OCI-LY7 (cell line): ENCODE results near the gene CETP. TPM values are rescaled to one million over a fixed set of nuclear protein-coding genes. Genes with fewer than 3 reads are reported as not detected.
A peak's percentile ranks its signal among the peaks of the same experiment; 100 is the strongest.
"Not testable (repeated sequence)": the region's sequence is repeated elsewhere in the genome, so short reads cannot be mapped to it uniquely, and the experiment has no call there.

Experiments used
- BruUV-seq: library from RNA; stranded (reverse); fragments of 400-500 nt; replicated peaks from 2 replicates; lab custom pipeline; 2021; lab: Mats Ljungman, UMichigan
- CTCF ChIA-PET: fragments of 300-600 bp; sonication (Branson Sonifier 250); formaldehyde crosslinking; loops from one replicate; lab custom pipeline; 2022; ENCODE audit warnings: antibody characterized with exemption; ENCODE audit not compliant: unreplicated experiment; lab: Charles Lee
- POLR2A ChIA-PET: fragments of 300-600 bp; sonication (Branson Sonifier 250); formaldehyde crosslinking; loops from one replicate; lab custom pipeline; 2022; ENCODE audit warnings: antibody characterized with exemption; lab: Charles Lee
- DNase-seq: peaks from one replicate; pipeline ENCODE4 v3.0.0-alpha.2; 2015; ENCODE audit warnings: low spot score
- H2AFZ ChIP-seq: fragments of 200-600 bp; sonication (generic), shearing (Covaris generic); 2 replicates; pipeline ENCODE4 v1.6.1; 2014; ENCODE audit warnings: mild to moderate bottlenecking, antibody characterized with exemption, low read length, moderate library complexity
- H3K27ac ChIP-seq: fragments of 200-600 bp; sonication (generic); 2 replicates; pipeline ENCODE4 v1.5.1; 2014; ENCODE audit warnings: mixed run types, low read depth, mild to moderate bottlenecking, moderate library complexity, low read length, inconsistent platforms; ENCODE audit not compliant: poor library complexity, severe bottlenecking
- H3K36me3 ChIP-seq: fragments of 200-600 bp; sonication (generic); 2 replicates; pipeline ENCODE4 v1.6.1; 2014; ENCODE audit warnings: mild to moderate bottlenecking, antibody characterized with exemption, low read length, moderate library complexity, mixed read lengths; ENCODE audit not compliant: insufficient read depth
- H3K4me1 ChIP-seq: fragments of 200-600 bp; sonication (generic); 2 replicates; pipeline ENCODE4 v1.5.1; 2014; ENCODE audit warnings: mild to moderate bottlenecking, low read length; ENCODE audit not compliant: insufficient read depth, poor library complexity, severe bottlenecking
- H3K4me2 ChIP-seq: fragments of 200-600 bp; sonication (generic); 2 replicates; pipeline ENCODE4 v1.6.1; 2014; ENCODE audit warnings: mild to moderate bottlenecking, low read length
- H3K4me3 ChIP-seq: fragments of 200-600 bp; sonication (generic); 2 replicates; pipeline ENCODE4 v1.5.1; 2014; ENCODE audit warnings: mild to moderate bottlenecking, low read depth, low read length; ENCODE audit not compliant: poor library complexity, severe bottlenecking
- H3K79me2 ChIP-seq: fragments of 200-600 bp; sonication (generic); 2 replicates; pipeline ENCODE4 v1.6.1; 2016; ENCODE audit warnings: low read depth, mild to moderate bottlenecking, low read length, moderate library complexity, mixed read lengths; ENCODE audit not compliant: insufficient read depth
- H3K9me2 ChIP-seq: fragments of 200-600 bp; sonication (generic); 2 replicates; pipeline ENCODE4 v1.6.1; 2016; ENCODE audit warnings: mild to moderate bottlenecking, low read length, mixed read lengths; ENCODE audit not compliant: insufficient read depth
- H3K9me3 ChIP-seq: fragments of 200-600 bp; sonication (generic); 2 replicates; pipeline ENCODE4 v1.6.1; 2014; ENCODE audit warnings: mild to moderate bottlenecking, mixed run types, low read length, mixed read lengths
- H4K20me1 ChIP-seq: fragments of 200-600 bp; sonication (generic); 2 replicates; pipeline ENCODE4 v1.6.1; 2014; ENCODE audit warnings: mild to moderate bottlenecking, antibody characterized with exemption, low read length, moderate library complexity, mixed read lengths; ENCODE audit not compliant: insufficient read depth
- EZH2phosphoT487 ChIP-seq: fragments of 200-600 bp; sonication (generic); IDR thresholded peaks from 2 replicates; pipeline ENCODE4 v1.6.1; 2018; ENCODE audit warnings: low read depth, borderline replicate concordance, mild to moderate bottlenecking, mixed run types, antibody characterized with exemption, low read length, moderate library complexity, mixed read lengths
- intact Hi-C: fragments of 100-400 bp; cut with micrococcal nuclease; formaldehyde crosslinking; loops from one replicate; pipeline ENCODE4 v1.10.0; 2022; ENCODE audit not compliant: unreplicated experiment
- total RNA-seq, 2 experiments: library from RNA; depleted of rRNA in 1 of 2; stranded (reverse); fragments of >200 nt in 1 of 2; shearing (Covaris generic) in 1 of 2; gene quantifications; 2 replicates each; pipeline ENCODE4 v1.2.3, GENCODE V29; 2014 to 2022
- TF ChIP-seq, protein P1 (sequence below): fragments of 200-600 bp; sonication (generic); conservative IDR thresholded peaks from 2 replicates; pipeline ENCODE4 v1.5.1; 2014; ENCODE audit warnings: mild to moderate bottlenecking, antibody characterized with exemption, low read length, moderate library complexity, mixed read lengths

CETP gene
- total RNA-seq, 2 experiments from 2014 or later = 0.54 to 0.65 TPM

DNA sequence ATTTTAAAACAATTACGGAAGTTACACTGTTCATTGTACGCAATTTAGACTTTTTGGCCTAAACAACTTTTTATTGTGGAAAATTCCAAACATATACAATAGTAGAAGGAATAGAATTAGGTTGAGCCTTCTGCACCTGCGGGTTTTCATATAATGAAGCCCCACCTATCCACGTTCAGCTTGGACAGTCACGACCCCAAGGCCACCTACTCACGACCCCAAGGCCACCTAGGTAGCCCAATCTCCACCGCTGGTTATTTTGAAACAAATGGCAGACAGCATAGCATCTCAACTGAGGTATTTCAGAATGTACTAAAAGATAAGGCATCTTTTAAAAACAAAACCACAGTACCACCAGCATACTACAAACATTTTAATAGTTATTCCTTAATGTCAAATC, 28.2 kb downstream of the CETP start:
- peaks cover 79% of the 10 kb centered on the region for H3K4me1 ChIP-seq
- H3K4me2 ChIP-seq = peak overlapping the region; percentile 89
- H3K36me3 ChIP-seq = peaks cover 36% of the 10 kb centered on the region
- peak overlapping the region; percentile 11; the same call in 1 of the 2 replicates for H2AFZ ChIP-seq
- peak overlapping the region; percentile 80 for H3K4me3 ChIP-seq
- H4K20me1 ChIP-seq = no peaks in the 10 kb centered on the region
- POLR2A ChIA-PET = interaction anchor here (0.9 to 4.8 kb wide), 9 partner anchors 12 to 70 kb away, joined by 3 to 42 read pairs (median 7); no protein-coding TSS in a partner anchor
- H3K27ac ChIP-seq = peak overlapping the region; percentile 80
- no TSS peak for BruUV-seq
- TF ChIP-seq, protein P1, sequence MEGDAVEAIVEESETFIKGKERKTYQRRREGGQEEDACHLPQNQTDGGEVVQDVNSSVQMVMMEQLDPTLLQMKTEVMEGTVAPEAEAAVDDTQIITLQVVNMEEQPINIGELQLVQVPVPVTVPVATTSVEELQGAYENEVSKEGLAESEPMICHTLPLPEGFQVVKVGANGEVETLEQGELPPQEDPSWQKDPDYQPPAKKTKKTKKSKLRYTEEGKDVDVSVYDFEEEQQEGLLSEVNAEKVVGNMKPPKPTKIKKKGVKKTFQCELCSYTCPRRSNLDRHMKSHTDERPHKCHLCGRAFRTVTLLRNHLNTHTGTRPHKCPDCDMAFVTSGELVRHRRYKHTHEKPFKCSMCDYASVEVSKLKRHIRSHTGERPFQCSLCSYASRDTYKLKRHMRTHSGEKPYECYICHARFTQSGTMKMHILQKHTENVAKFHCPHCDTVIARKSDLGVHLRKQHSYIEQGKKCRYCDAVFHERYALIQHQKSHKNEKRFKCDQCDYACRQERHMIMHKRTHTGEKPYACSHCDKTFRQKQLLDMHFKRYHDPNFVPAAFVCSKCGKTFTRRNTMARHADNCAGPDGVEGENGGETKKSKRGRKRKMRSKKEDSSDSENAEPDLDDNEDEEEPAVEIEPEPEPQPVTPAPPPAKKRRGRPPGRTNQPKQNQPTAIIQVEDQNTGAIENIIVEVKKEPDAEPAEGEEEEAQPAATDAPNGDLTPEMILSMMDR = no peak
- no peak for TF ChIP-seq EZH2phosphoT487
- H3K79me2 ChIP-seq = peaks cover 92% of the 10 kb centered on the region
- CTCF ChIA-PET = interaction anchor here (0.6 to 1.2 kb wide), 2 partner anchors 48 to 54 kb away, joined by 3 to 4 read pairs; no protein-coding TSS in a partner anchor
- no peak for DNase-seq
- H3K9me2 ChIP-seq = no peaks in the 10 kb centered on the region
- intact Hi-C loops = loop anchor here (1.0 kb wide), 4 partner anchors 13 to 52 kb away; no protein-coding TSS in a partner anchor
- H3K9me3 ChIP-seq = no peaks in the 10 kb centered on the region

- POLR2A ChIA-PET = interaction anchor here (0.6 to 4.8 kb wide), 8 partner anchors 17 to 176 kb away, joined by 3 to 42 read pairs (median 4); no protein-coding TSS in a partner anchor
- H3K4me1 ChIP-seq = peaks cover 78% of the 10 kb centered on the region
- intact Hi-C loops = no loop called here
- no peaks in the 10 kb centered on the region for H4K20me1 ChIP-seq
- BruUV-seq = no TSS peak
- H2AFZ ChIP-seq = peak overlapping the region; percentile 11; the same call in 1 of the 2 replicates
- H3K27ac ChIP-seq = peak overlapping the region; percentile 80
- H3K9me3 ChIP-seq = no peaks in the 10 kb centered on the region
- DNase-seq = no peak
- TF ChIP-seq, protein P1 = no peak
- TF ChIP-seq EZH2phosphoT487 = no peak
- H3K9me2 ChIP-seq = no peaks in the 10 kb centered on the region
- CTCF ChIA-PET = no interaction called here
- peaks cover 43% of the 10 kb centered on the region for H3K36me3 ChIP-seq
- peaks cover 97% of the 10 kb centered on the region for H3K79me2 ChIP-seq
- H3K4me2 ChIP-seq = peak overlapping the region; percentile 89
- H3K4me3 ChIP-seq = peak overlapping the region; percentile 80
Measured at GRCh38 chr16:56990407-56991286, 28.9 kb downstream of the CETP start.

DNA sequence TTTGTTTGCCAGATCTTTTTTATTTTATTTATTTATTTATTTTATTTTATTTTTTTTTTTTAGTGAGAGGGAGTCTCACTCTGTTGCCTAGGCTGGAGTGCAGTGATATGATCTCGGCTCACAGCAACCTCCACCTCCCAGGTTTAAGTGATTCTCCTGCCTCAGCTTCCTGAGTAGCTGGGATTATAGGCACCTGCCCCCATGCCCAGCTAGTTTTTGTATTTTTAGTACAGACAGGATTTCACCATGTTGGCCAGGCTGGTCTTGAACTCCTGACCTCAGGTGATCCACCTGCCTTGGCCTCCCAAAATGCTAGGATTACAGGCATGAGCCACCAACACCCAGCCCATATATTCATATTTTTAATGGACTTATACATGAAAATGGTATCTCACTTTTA, 30.7 kb downstream of the CETP start:
- Histone ChIP-seq H3K79me2 (peaks cover 98% of the 10 kb centered on the region), H3K36me3 (peaks cover 49% of the 10 kb centered on the region), H3K4me1 (peaks cover 60% of the 10 kb centered on the region), H3K4me2 (peak overlapping the region; percentile 89; the same call in 1 of the 2 replicates)
- H3K4me3 ChIP-seq, DNase-seq, intact Hi-C loops, H3K27ac ChIP-seq, H2AFZ ChIP-seq, H3K9me3 ChIP-seq, H3K9me2 ChIP-seq, BruUV-seq, H4K20me1 ChIP-seq, CTCF ChIA-PET: not testable (repeated sequence)
- POLR2A ChIA-PET = interaction anchor here (0.9 to 1.4 kb wide), 3 partner anchors 20 to 49 kb away, joined by 3 to 6 read pairs (median 4); no protein-coding TSS in a partner anchor
